ENCODE results near the gene TAC1.
"Not testable (repeated sequence)": the region's sequence is repeated elsewhere in the genome, so short reads cannot be mapped to it uniquely, and the experiment has no call there.

The TAC1 gene

GRCh38 chr7:97731736-97732564, at the start of gene TAC1:
TSS of gene TAC1 (plus strand) at chr7:97732086. CDS start at chr7:97732613, 527 bp downstream.
- DNase-seq (ENCODE audit: low read depth, low spot score) = no peak

- DNase-seq (ENCODE audit: low read depth, low spot score) = no peak
Observed at GRCh38 chr7:97685952-97686351, 45.9 kb upstream of the TAC1 start.

GRCh38 chr7:97693586-97693985, 38.3 kb upstream of the TAC1 start:
- DNase-seq (ENCODE audit: low read depth, low spot score) = no peak

GRCh38 chr7:97694355-97694754, 37.5 kb upstream of the TAC1 start:
- no peak for DNase-seq (ENCODE audit: low read depth, low spot score)

- DNase-seq (ENCODE audit: low read depth, low spot score) = no peak
Observed at GRCh38 chr7:97697396-97697795, 34.5 kb upstream of the TAC1 start.

- DNase-seq (ENCODE audit: low read depth, low spot score) = no peak
Observed at GRCh38 chr7:97722386-97722785, 9.5 kb upstream of the TAC1 start.

- no peak for DNase-seq (ENCODE audit: low read depth, low spot score)
Observed at GRCh38 chr7:97732565-97733275, 834 bp downstream of the TAC1 start.

- DNase-seq (ENCODE audit: low read depth, low spot score) = no peak
Observed at GRCh38 chr7:97733276-97734161, 1.6 kb downstream of the TAC1 start.

- DNase-seq (ENCODE audit: low read depth, low spot score) = no peak
Observed at GRCh38 chr7:97734255-97734654, 2.4 kb downstream of the TAC1 start.

- no peak for DNase-seq (ENCODE audit: low read depth, low spot score)
Observed at GRCh38 chr7:97735075-97735474, 3.2 kb downstream of the TAC1 start.

GRCh38 chr7:97748482-97748881, 16.6 kb downstream of the TAC1 start:
- no peak for DNase-seq (ENCODE audit: low read depth, low spot score)

- no peak for DNase-seq (ENCODE audit: low read depth, low spot score)
Observed at GRCh38 chr7:97751566-97751965, 19.7 kb downstream of the TAC1 start.

GRCh38 chr7:97752215-97752614, 20.3 kb downstream of the TAC1 start:
- DNase-seq (ENCODE audit: low read depth, low spot score) = no peak

GRCh38 chr7:97757824-97758223, 25.9 kb downstream of the TAC1 start:
- no peak for DNase-seq (ENCODE audit: low read depth, low spot score)

- no peak for DNase-seq (ENCODE audit: low read depth, low spot score)
Observed at GRCh38 chr7:97770850-97771249, 39.0 kb downstream of the TAC1 start.

GRCh38 chr7:97771576-97771975, 39.7 kb downstream of the TAC1 start:
- DNase-seq (ENCODE audit: low read depth, low spot score) = no peak

- no peak for DNase-seq (ENCODE audit: low read depth, low spot score)
Observed at GRCh38 chr7:97772045-97772901, 40.4 kb downstream of the TAC1 start.

- DNase-seq (ENCODE audit: low read depth, low spot score) = not testable (repeated sequence)
Observed at GRCh38 chr7:97786398-97786797, 54.5 kb downstream of the TAC1 start.

Data from activated CD4-positive, CD25-positive, alpha-beta regulatory T cell treated with anti-CD3 and anti-CD28 coated beads, Interleukin-2, amount 50 U/mL, for 16 hours (primary cell).